GM12878 (cell line): ENCODE data around the gene CACNA1D. TPM values are rescaled to one million over a fixed set of nuclear protein-coding genes. Genes with fewer than 3 reads are reported as not detected.

Experiments used
- BACH1 ChIP-seq: fragments of 450-650 bp; IDR thresholded peaks from 2 replicates; pipeline ENCODE4 v1.6.1; 2017; ENCODE audit warnings: mild to moderate bottlenecking, borderline replicate concordance
- BCL11A ChIP-seq: IDR thresholded peaks from 2 replicates; pipeline ENCODE4 v1.6.1; 2011; ENCODE audit warnings: low read depth, low read length
- BMI1 ChIP-seq: fragments of 450-650 bp; IDR thresholded peaks from 2 replicates; pipeline ENCODE4 v1.6.1; 2016; ENCODE audit warnings: mild to moderate bottlenecking, moderate library complexity, borderline replicate concordance
- CHD2 ChIP-seq: IDR thresholded peaks from 2 replicates; pipeline ENCODE4 v1.6.1; 2011; ENCODE audit warnings: low read depth, low read length, improper control_type of control experiment, borderline replicate concordance
- CREB1 ChIP-seq: IDR thresholded peaks from 2 replicates; pipeline ENCODE4 v1.6.1; 2012; ENCODE audit warnings: low read depth, mild to moderate bottlenecking, inconsistent platforms
- ETV6 ChIP-seq, 2 experiments: fragments of 450-650 bp in 1 of 2; IDR thresholded peaks in 1 of 2; conservative IDR thresholded peaks in 1 of 2; 2 replicates each; pipeline ENCODE4 v1.6.1; 2014; ENCODE audit warnings: antibody characterized with exemption in 1 of 2, borderline replicate concordance in 1 of 2, low read depth in 1 of 2, mild to moderate bottlenecking in 1 of 2, moderate library complexity in 1 of 2
- GATAD2B ChIP-seq: fragments of 450-650 bp; conservative IDR thresholded peaks from 2 replicates; pipeline ENCODE4 v1.6.1; 2017; ENCODE audit warnings: low read depth, mild to moderate bottlenecking, moderate library complexity
- IKZF2 ChIP-seq, 2 experiments: fragments of 450-650 bp; IDR thresholded peaks; 2 replicates each; pipeline ENCODE4 v1.6.1; 2017; ENCODE audit warnings: mild to moderate bottlenecking in 2 of 2, moderate library complexity in 2 of 2
- MAX ChIP-seq: IDR thresholded peaks from 2 replicates; pipeline ENCODE4 v1.6.1; 2012; ENCODE audit warnings: low read depth, low read length, improper control_type of control experiment
- MYC ChIP-seq: IDR thresholded peaks from 2 replicates; pipeline ENCODE4 v1.6.1; 2011; ENCODE audit warnings: mild to moderate bottlenecking, low read length, moderate library complexity, inconsistent platforms; ENCODE audit not compliant: insufficient read depth, insufficient replicate concordance, insufficient read length, severe bottlenecking
- NBN ChIP-seq: fragments of 450-650 bp; IDR thresholded peaks from 2 replicates; pipeline ENCODE4 v1.6.1; 2016
- NFIC ChIP-seq: IDR thresholded peaks from 2 replicates; pipeline ENCODE4 v1.6.1; 2012; ENCODE audit warnings: low read depth, mild to moderate bottlenecking, inconsistent platforms, low read length, moderate library complexity
- PAX5 ChIP-seq: IDR thresholded peaks from 2 replicates; pipeline ENCODE4 v1.6.1; 2011; ENCODE audit warnings: low read depth, low read length, borderline replicate concordance
- PKNOX1 ChIP-seq: fragments of 450-650 bp; IDR thresholded peaks from 2 replicates; pipeline ENCODE4 v1.6.1; 2016; ENCODE audit warnings: mild to moderate bottlenecking
- POLR2A ChIP-seq: IDR thresholded peaks from 2 replicates; pipeline ENCODE4 v1.6.1; 2011; ENCODE audit warnings: low read depth, mild to moderate bottlenecking, low read length
- POLR2AphosphoS5 ChIP-seq: IDR thresholded peaks from 2 replicates; pipeline ENCODE4 v1.6.1; 2011; ENCODE audit warnings: mild to moderate bottlenecking, low read length, inconsistent platforms
- RAD21 ChIP-seq: IDR thresholded peaks from 2 replicates; pipeline ENCODE4 v1.6.1; 2011; ENCODE audit warnings: mild to moderate bottlenecking, low read depth, low read length, moderate library complexity; ENCODE audit not compliant: insufficient read depth
- RAD51 ChIP-seq: fragments of 450-650 bp; IDR thresholded peaks from 2 replicates; pipeline ENCODE4 v1.6.1; 2016; ENCODE audit warnings: moderate library complexity, mild to moderate bottlenecking, inconsistent platforms
- SMARCA5 ChIP-seq: fragments of 450-650 bp; IDR thresholded peaks from 2 replicates; pipeline ENCODE4 v1.6.1; 2017; ENCODE audit warnings: mild to moderate bottlenecking
- SPI1 ChIP-seq: IDR thresholded peaks from 2 replicates; pipeline ENCODE4 v1.6.1; 2011; ENCODE audit warnings: low read depth, mild to moderate bottlenecking, low read length, moderate library complexity, borderline replicate concordance; ENCODE audit not compliant: insufficient read depth
- ZNF24 ChIP-seq: fragments of 450-650 bp; IDR thresholded peaks from 2 replicates; pipeline ENCODE4 v1.6.1; 2017; ENCODE audit warnings: antibody characterized with exemption, mild to moderate bottlenecking
- ZNF592 ChIP-seq: fragments of 450-650 bp; IDR thresholded peaks from 2 replicates; pipeline ENCODE4 v1.6.1; 2017; ENCODE audit warnings: mild to moderate bottlenecking, moderate library complexity
- polyA plus RNA-seq, 11 experiments: library from polyadenylated mRNA; depleted of rRNA in 4 of 11; unstranded in 6 of 11; stranded (reverse) in 5 of 11; fragments of >200 nt; fragmentation: Nextera tagmentation in 4 of 11; fragmentation: Illumina TruSeq in 1 of 11; extraction: Ambion mirVana in 4 of 11; extraction: Trizol in 1 of 11; gene quantifications; 1 replicate in 1 of 11; 2 replicates in 10 of 11; pipeline versions ENCODE4 v1.2.1 to v1.2.3, GENCODE V29; 2011 to 2016; ENCODE audit warnings: inconsistent platforms in 2 of 11, missing spikeins in 2 of 11, low read depth in 1 of 11
- total RNA-seq, 4 experiments: library from RNA; depleted of rRNA in 3 of 4; stranded (reverse); fragments of >200 nt in 3 of 4; fragmentation: Illumina TruSeq in 1 of 4; extraction: Trizol in 1 of 4; gene quantifications; 2 replicates each; pipeline versions ENCODE4 v1.2.1 to v1.2.3, GENCODE V29; 2013 to 2021

Gene CACNA1D
- total and polyA plus RNA-seq, 10 of the 15 experiments (the other 5 are each of a cell fraction or from before 2014, with no cell fraction given): 0.21 to 24.4 (median 1.6) TPM

- 0 out of 2 replicates have a peak, but pooled peaks have one; percentile 41 for TF ChIP-seq BCL11A
- peak; percentile 75 for TF ChIP-seq GATAD2B
- TF ChIP-seq CHD2: peak; percentile 80; the same call in 1 of the 2 replicates
- peak; percentile 82 to 89; a peak in 3 of 4 replicates for TF ChIP-seq IKZF2 (IDR thresholded peaks at IDR 0.05)
- peak; percentile 76; the same call in 1 of the 2 replicates for TF ChIP-seq MAX
- peak; percentile 46; the same call in 1 of the 2 replicates for TF ChIP-seq POLR2A
- peak; percentile 68; the same call in 1 of the 2 replicates for TF ChIP-seq SPI1
- TF ChIP-seq RAD51: peak; percentile 62; the same call in 1 of the 2 replicates
- TF ChIP-seq MYC: peak; percentile 42
- TF ChIP-seq ZNF592: peak; percentile 4; the same call in 1 of the 2 replicates
- TF ChIP-seq RAD21: no peak
- peak; percentile 16; the same call in 1 of the 2 replicates for TF ChIP-seq BMI1
- TF ChIP-seq NBN: peak; percentile 91
- TF ChIP-seq ZNF24: 0 out of 2 replicates have a peak, but pooled peaks have one; percentile 69
- TF ChIP-seq PAX5: peak; percentile 54; the same call in 1 of the 2 replicates
- TF ChIP-seq CREB1: peak; percentile 44; the same call in 1 of the 2 replicates
- peak; percentile 65 for TF ChIP-seq PKNOX1
- peak; percentile 41; the same call in 1 of the 2 replicates for TF ChIP-seq NFIC
- 0 out of 2 replicates have a peak, but pooled peaks have one; percentile 19 for TF ChIP-seq POLR2AphosphoS5
- peak in 1 of 2 experiments; percentile 89; a peak in 2 of 4 replicates for TF ChIP-seq ETV6 (conservative IDR thresholded peaks at IDR 0.05 in 1 of 2, IDR thresholded peaks at IDR 0.05 in 1 of 2; ENCODE audit: borderline replicate concordance in 1 of 2, low read depth in 1 of 2)
- TF ChIP-seq BACH1: no peak
- TF ChIP-seq SMARCA5: peak; percentile 6; the same call in 1 of the 2 replicates
Observed at GRCh38 chr3:53773611-53774368, 279.4 kb downstream of the CACNA1D start (continued).
